ENCODE data around the gene CCNB2. TPM values are rescaled to one million over a fixed set of nuclear protein-coding genes. Genes with fewer than 3 reads are reported as not detected.

Gene CCNB2
- total and polyA plus RNA-seq, 9 of the 15 experiments (the other 6 are each of a cell fraction or from before 2014, with no cell fraction given), result 84.8 to 266 (median 124) TPM

DNA sequence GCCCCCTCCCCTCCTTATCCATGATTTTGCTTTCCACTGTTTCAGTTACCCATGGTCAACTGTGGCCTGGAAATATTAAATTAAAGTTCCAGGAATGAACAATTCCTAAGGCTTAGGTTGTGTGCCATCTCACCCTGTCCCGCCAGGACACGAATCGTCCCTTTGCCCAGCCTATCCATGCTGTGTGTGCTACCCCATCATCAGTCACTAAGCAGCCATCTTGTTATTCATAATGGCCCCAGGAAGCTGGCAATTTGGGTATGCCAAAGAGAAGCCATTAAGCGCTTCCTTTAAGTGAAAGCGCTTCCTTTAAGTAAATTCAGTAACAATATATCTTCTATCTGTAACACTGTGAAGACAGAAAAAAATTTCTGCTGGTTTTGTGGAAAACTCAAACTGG, 52.5 kb downstream of the CCNB2 start (continued):
- TF ChIP-seq ARNT (IDR thresholded peaks at IDR 0.05), result no peak
- TF ChIP-seq CTBP1 (IDR thresholded peaks at IDR 0.05; ENCODE audit: borderline replicate concordance), result no peak
- no peak for TF ChIP-seq NFE2L1 (tag; IDR thresholded peaks at IDR 0.05; ENCODE audit: borderline replicate concordance, low read depth)
- TF ChIP-seq ZNF23 (CRISPR knock-in tag; IDR thresholded peaks at IDR 0.05), result no peak
- TF ChIP-seq SRSF9 (IDR thresholded peaks at IDR 0.05; ENCODE audit: borderline replicate concordance, low read depth, low read length), result no peak
- TF ChIP-seq, protein P1, sequence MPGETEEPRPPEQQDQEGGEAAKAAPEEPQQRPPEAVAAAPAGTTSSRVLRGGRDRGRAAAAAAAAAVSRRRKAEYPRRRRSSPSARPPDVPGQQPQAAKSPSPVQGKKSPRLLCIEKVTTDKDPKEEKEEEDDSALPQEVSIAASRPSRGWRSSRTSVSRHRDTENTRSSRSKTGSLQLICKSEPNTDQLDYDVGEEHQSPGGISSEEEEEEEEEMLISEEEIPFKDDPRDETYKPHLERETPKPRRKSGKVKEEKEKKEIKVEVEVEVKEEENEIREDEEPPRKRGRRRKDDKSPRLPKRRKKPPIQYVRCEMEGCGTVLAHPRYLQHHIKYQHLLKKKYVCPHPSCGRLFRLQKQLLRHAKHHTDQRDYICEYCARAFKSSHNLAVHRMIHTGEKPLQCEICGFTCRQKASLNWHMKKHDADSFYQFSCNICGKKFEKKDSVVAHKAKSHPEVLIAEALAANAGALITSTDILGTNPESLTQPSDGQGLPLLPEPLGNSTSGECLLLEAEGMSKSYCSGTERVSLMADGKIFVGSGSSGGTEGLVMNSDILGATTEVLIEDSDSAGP (CRISPR knock-in tag; IDR thresholded peaks at IDR 0.05), result no peak

DNA sequence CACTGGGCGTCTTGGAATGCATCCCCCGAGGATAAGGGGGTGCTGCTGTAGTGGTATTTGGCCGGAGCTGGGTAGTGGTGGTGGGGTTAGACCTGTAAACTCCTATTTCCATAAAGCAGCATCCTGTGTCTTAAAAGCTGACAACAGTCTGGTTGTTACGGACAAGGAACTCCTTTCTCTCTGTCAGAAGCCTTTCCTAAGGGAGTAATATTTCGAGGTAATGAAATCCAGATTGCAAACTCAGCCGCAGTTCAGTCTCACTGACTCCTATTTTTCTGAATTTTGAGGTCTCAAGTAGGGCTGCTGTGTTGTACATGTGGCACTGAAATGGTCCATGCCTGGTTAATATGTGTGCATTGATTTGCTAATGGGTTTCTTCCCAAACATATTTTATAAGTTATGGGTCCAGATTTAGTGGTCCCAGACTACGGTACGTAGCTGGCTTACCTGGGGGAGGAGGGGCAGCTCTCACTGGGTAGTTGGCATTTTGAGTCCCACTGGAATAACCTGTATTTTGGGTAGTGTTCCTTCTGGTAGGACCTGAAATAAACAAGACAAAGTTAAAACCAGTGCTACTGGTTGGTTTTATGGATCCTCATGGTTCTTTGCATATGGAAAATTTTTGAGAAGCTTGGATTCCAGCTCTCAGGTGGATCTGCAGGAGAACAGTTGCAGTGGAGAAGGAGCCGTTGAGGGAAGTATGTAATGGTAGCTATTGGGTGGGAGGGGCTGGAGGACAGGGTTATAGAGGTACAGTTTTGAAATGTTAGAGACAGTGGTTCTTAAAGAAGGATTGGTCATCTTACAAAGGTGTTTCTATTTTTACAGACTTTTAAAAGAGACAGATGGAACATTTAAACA, 53.1 kb downstream of the CCNB2 start:
- CTCF ChIA-PET (ENCODE audit: low intra/inter-chr PET ratio), result interaction anchor here (1.1 kb wide), 1 partner anchor 368 kb away, joined by 3 read pairs; no protein-coding TSS in a partner anchor
- H3K36me3 ChIP-seq (ENCODE audit: control insufficient read depth, insufficient read depth, low read length), result no peaks in the 10 kb centered on the region
- DNase-seq (ENCODE audit: extremely low read depth in 1 of 4, low spot score in 3 of 4) (no peak), ATAC-seq (no peak), FAIRE-seq (no peak)
- 3% methylated on average over 9 of the region's 9 CpGs for WGBS (ENCODE audit: insufficient coverage, low coverage, missing lambda C conversion rate)
- H3K9me3 ChIP-seq (replicated peaks; ENCODE audit: control insufficient read depth, insufficient read depth, low read depth, low read length), result no peaks in the 10 kb centered on the region; the same call in 1 of the 2 replicates
- POLR2A ChIA-PET, result interaction anchor here (0.6 kb wide), 2 partner anchors 68 to 907 kb away, joined by 3 read pairs; no protein-coding TSS in a partner anchor
- peaks cover 0 to 4% of the 10 kb centered on the region in 2 experiments; a peak in 1 of 5 replicates for H3K4me1 ChIP-seq (replicated peaks in 1 of 2; ENCODE audit: control insufficient read depth in 2 of 2, insufficient read depth in 2 of 2, low read length in 2 of 2)
- in situ Hi-C loops (cut with MboI) (loop anchor here (10.0 kb wide), 1 partner anchor 933 kb away; no protein-coding TSS in a partner anchor), intact Hi-C loops (cut with micrococcal nuclease) (no loop called here)
- no peak overlapping the region for H3K4me3 ChIP-seq
- BruUV-seq (replicated peaks), result no TSS peak
- H3K27ac ChIP-seq (ENCODE audit: extremely low read depth, low read depth, low read length), result no peak overlapping the region
- no peak overlapping the region for H3K4me2 ChIP-seq (ENCODE audit: insufficient read depth, low read length)
- H3K9ac ChIP-seq (ENCODE audit: insufficient read depth in 1 of 2, low read depth in 2 of 2, low read length in 2 of 2), result no peak overlapping the region
- H2AFZ ChIP-seq (ENCODE audit: low read depth, low read length), result no peak overlapping the region
- 0 out of 2 replicates have a peak, but pooled peaks cover 4% of the 10 kb centered on the region for H4K20me1 ChIP-seq (replicated peaks; ENCODE audit: control insufficient read depth, insufficient read depth, low read length)
- H3K79me2 ChIP-seq (ENCODE audit: control insufficient read depth, insufficient read depth, low read length), result no peaks in the 10 kb centered on the region
- H3K27me3 ChIP-seq (ENCODE audit: control insufficient read depth in 2 of 2, insufficient read depth in 2 of 2, low read length in 2 of 2), result peaks cover 32 to 62% of the 10 kb centered on the region in 2 experiments
- TF ChIP-seq THRAP3 (IDR thresholded peaks at IDR 0.05; ENCODE audit: borderline replicate concordance), result no peak
- TF ChIP-seq, protein P2, sequence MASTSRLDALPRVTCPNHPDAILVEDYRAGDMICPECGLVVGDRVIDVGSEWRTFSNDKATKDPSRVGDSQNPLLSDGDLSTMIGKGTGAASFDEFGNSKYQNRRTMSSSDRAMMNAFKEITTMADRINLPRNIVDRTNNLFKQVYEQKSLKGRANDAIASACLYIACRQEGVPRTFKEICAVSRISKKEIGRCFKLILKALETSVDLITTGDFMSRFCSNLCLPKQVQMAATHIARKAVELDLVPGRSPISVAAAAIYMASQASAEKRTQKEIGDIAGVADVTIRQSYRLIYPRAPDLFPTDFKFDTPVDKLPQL (IDR thresholded peaks at IDR 0.05; ENCODE audit: extremely low read depth, insufficient read length), result no peak
- no peak for TF ChIP-seq GATAD2B (IDR thresholded peaks at IDR 0.05; ENCODE audit: borderline replicate concordance)
- no peak for TF ChIP-seq GTF2A2 (tag; IDR thresholded peaks at IDR 0.05)
- no peak for TF ChIP-seq CHCHD3 (CRISPR knock-in tag; IDR thresholded peaks at IDR 0.05)
- TF ChIP-seq MED1 (CRISPR knock-in tag; IDR thresholded peaks at IDR 0.05; ENCODE audit: borderline replicate concordance), result no peak
- TF ChIP-seq MCM2 (IDR thresholded peaks at IDR 0.05; ENCODE audit: low read depth), result no peak
- no peak for TF ChIP-seq SREBF1 (IDR thresholded peaks at IDR 0.05; ENCODE audit: borderline replicate concordance, low read depth, low read length)
- TF ChIP-seq, protein P3, sequence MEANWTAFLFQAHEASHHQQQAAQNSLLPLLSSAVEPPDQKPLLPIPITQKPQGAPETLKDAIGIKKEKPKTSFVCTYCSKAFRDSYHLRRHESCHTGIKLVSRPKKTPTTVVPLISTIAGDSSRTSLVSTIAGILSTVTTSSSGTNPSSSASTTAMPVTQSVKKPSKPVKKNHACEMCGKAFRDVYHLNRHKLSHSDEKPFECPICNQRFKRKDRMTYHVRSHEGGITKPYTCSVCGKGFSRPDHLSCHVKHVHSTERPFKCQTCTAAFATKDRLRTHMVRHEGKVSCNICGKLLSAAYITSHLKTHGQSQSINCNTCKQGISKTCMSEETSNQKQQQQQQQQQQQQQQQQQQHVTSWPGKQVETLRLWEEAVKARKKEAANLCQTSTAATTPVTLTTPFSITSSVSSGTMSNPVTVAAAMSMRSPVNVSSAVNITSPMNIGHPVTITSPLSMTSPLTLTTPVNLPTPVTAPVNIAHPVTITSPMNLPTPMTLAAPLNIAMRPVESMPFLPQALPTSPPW (CRISPR knock-in tag; IDR thresholded peaks at IDR 0.05), result no peak
- no peak for TF ChIP-seq NR3C1 (CRISPR knock-in tag; IDR thresholded peaks at IDR 0.05)
- TF ChIP-seq SNIP1 (IDR thresholded peaks at IDR 0.05; ENCODE audit: low read depth), result no peak
- no peak for TF ChIP-seq ERF (CRISPR knock-in tag; IDR thresholded peaks at IDR 0.05)
- no peaks in the 10 kb centered on the region for H3K9me1 ChIP-seq (ENCODE audit: control insufficient read depth, insufficient read depth, low read length)
